ENCODE measurements around the gene TM4SF18. TPM values are rescaled to one million over a fixed set of nuclear protein-coding genes. Genes with fewer than 3 reads are reported as not detected.
A peak's percentile ranks its signal among the peaks of the same experiment; 100 is the strongest.

Gene TM4SF18
- total RNA-seq, 1 donor from 2014 or later, result not detected

DNA sequence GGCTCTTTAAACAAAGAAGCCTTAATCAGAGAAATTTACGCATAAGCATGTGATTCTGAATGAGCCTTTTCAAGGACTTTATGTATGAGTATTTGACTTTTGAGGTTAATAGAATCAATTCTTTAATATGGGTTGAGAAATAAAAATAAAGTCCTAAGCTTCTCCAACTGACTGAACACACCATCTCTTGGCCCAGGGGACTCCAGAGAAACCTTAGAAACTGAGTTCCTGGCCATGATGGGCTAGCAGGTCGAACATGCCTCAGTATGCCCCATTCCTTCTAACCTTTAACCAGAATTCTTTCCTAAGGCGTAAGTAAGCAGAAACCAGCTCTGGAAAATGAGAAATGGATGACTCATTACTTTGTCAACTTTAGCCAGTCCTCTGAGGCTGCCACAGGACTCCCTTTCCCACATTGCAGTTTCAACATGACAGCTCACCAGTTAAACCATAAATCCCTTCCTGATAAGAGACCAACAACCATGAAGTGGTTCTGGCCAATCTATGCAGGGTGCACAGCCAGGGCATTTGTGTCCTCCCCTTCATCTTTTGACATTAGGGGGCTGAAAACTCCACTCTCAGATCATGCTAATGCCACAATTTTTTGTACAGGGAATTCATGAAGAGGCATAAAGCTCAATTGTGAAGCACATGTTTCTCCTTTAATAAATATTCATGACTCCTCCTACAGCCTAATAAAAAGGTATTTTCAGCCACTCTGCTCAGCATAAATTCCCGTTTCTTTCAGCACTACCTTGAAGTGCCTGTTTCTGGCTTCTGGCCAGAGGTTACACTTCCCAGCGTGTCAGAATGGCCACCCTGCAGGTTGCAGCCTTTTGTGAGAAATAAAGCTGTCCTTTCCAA lies 33.3 kb downstream of the TM4SF18 start:
- H3K27me3 Mint-ChIP-seq (ENCODE audit: unreplicated experiment), result no peaks in the 10 kb centered on the region
- no peak overlapping the region for H3K27ac Mint-ChIP-seq (ENCODE audit: unreplicated experiment)
- H3K4me1 Mint-ChIP-seq (ENCODE audit: low read depth, unreplicated experiment), result no peaks in the 10 kb centered on the region
- H3K9me3 Mint-ChIP-seq (ENCODE audit: unreplicated experiment), result peaks cover 2% of the 10 kb centered on the region
- no peak overlapping the region for H3K4me3 Mint-ChIP-seq (ENCODE audit: unreplicated experiment)
- H3K36me3 Mint-ChIP-seq (ENCODE audit: unreplicated experiment), result peaks cover 4% of the 10 kb centered on the region
- no peak for DNase-seq
- no peak for TF ChIP-seq CTCF (IDR thresholded peaks at IDR 0.05; ENCODE audit: partially characterized antibody, unreplicated experiment)

- DNase-seq, result no peak
- no peak overlapping the region for H3K27ac Mint-ChIP-seq (ENCODE audit: unreplicated experiment)
- H3K36me3 Mint-ChIP-seq (ENCODE audit: unreplicated experiment), result peaks cover 4% of the 10 kb centered on the region
- peaks cover 2% of the 10 kb centered on the region for H3K9me3 Mint-ChIP-seq (ENCODE audit: unreplicated experiment)
- no peaks in the 10 kb centered on the region for H3K27me3 Mint-ChIP-seq (ENCODE audit: unreplicated experiment)
- H3K4me3 Mint-ChIP-seq (ENCODE audit: unreplicated experiment), result no peak overlapping the region
- no peaks in the 10 kb centered on the region for H3K4me1 Mint-ChIP-seq (ENCODE audit: low read depth, unreplicated experiment)
- TF ChIP-seq CTCF (IDR thresholded peaks at IDR 0.05; ENCODE audit: partially characterized antibody, unreplicated experiment), result no peak
Observed at GRCh38 chr3:149296972-149297371, 36.5 kb downstream of the TM4SF18 start.

DNA sequence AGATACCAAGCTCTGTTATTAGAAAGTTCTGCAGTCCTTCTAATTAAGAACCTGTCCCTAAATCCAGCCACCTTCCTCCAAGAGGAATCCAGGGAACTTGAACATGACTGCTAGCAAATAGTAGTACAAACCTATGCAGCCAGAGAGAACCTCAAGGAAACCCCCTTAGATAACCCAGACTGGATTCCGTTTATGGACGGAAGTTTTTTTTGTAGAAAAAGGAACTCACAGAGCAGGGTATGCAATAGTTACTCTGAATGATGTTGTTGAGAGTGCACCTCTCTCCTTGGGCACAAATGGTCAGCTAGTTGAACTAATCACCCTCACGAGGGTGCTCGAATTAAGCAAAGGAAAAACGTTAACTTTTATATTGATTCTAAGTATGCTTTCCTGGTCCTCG lies 40.8 kb downstream of the TM4SF18 start:
- no peak for TF ChIP-seq CTCF (IDR thresholded peaks at IDR 0.05; ENCODE audit: partially characterized antibody, unreplicated experiment)
- Mint-ChIP-seq H3K4me3 (ENCODE audit: unreplicated experiment) (no peak overlapping the region), H3K27ac (ENCODE audit: unreplicated experiment) (no peak overlapping the region), H3K36me3 (ENCODE audit: unreplicated experiment) (peaks cover 4% of the 10 kb centered on the region), H3K27me3 (ENCODE audit: unreplicated experiment) (no peaks in the 10 kb centered on the region), H3K4me1 (ENCODE audit: low read depth, unreplicated experiment) (no peaks in the 10 kb centered on the region), H3K9me3 (ENCODE audit: unreplicated experiment) (peaks cover 2% of the 10 kb centered on the region)
- no peak for DNase-seq

- H3K27me3 Mint-ChIP-seq (ENCODE audit: unreplicated experiment), result no peaks in the 10 kb centered on the region
- no peak overlapping the region for H3K4me3 Mint-ChIP-seq (ENCODE audit: unreplicated experiment)
- peaks cover 2% of the 10 kb centered on the region for H3K9me3 Mint-ChIP-seq (ENCODE audit: unreplicated experiment)
- H3K27ac Mint-ChIP-seq (ENCODE audit: unreplicated experiment), result no peak overlapping the region
- H3K36me3 Mint-ChIP-seq (ENCODE audit: unreplicated experiment), result peaks cover 4% of the 10 kb centered on the region
- TF ChIP-seq CTCF (IDR thresholded peaks at IDR 0.05; ENCODE audit: partially characterized antibody, unreplicated experiment), result peak; percentile 64
- H3K4me1 Mint-ChIP-seq (ENCODE audit: low read depth, unreplicated experiment), result no peaks in the 10 kb centered on the region
- no peak for DNase-seq
Observed at GRCh38 chr3:149291178-149291577, 42.3 kb downstream of the TM4SF18 start.

DNA sequence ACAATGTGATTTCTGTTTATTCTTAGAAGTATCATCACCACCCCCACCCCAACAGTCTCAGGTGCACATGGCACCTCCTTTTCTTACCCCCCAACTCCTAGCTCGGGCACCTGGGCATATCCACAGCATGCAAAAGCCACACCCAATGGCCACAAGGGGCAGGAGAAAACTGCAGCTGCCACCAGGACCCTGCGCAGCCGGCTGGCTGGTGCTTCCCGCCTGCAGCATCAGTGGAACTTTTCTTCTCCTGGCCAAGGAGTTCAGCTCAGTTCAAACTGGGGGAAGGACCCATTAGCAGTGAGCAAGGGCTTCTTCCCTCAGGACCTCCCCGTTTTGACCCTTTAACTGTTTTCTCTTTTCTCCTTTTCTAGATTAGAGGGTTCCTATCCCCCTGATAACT lies 44.8 kb downstream of the TM4SF18 start:
- H3K4me1 Mint-ChIP-seq (ENCODE audit: low read depth, unreplicated experiment), result no peaks in the 10 kb centered on the region
- H3K36me3 Mint-ChIP-seq (ENCODE audit: unreplicated experiment), result no peaks in the 10 kb centered on the region
- H3K9me3 Mint-ChIP-seq (ENCODE audit: unreplicated experiment), result no peaks in the 10 kb centered on the region
- TF ChIP-seq CTCF (IDR thresholded peaks at IDR 0.05; ENCODE audit: partially characterized antibody, unreplicated experiment), result no peak
- H3K4me3 Mint-ChIP-seq (ENCODE audit: unreplicated experiment), result no peak overlapping the region
- DNase-seq, result no peak
- H3K27ac Mint-ChIP-seq (ENCODE audit: unreplicated experiment), result no peak overlapping the region
- H3K27me3 Mint-ChIP-seq (ENCODE audit: unreplicated experiment), result no peaks in the 10 kb centered on the region

All from glutamatergic neuron (in vitro differentiated cells).